ENCODE data around the gene MAD1L1.

GRCh38 chr7:2181077-2181854 is 51.5 kb downstream of the MAD1L1 start:
- no peak for TF ChIP-seq POLR2AphosphoS5 (IDR thresholded peaks at IDR 0.05; ENCODE audit: low read depth, low read length)
- no peak for TF ChIP-seq POLR2A (IDR thresholded peaks at IDR 0.05; ENCODE audit: low read depth, low read length)
